GM13976 (cell line): Measurements from ENCODE around the gene LRRN3.
A peak's percentile ranks its signal among the peaks of the same experiment; 100 is the strongest.

ENCODE experiments used
- DNase-seq: peaks from one replicate; pipeline ENCODE4 v3.0.0; 2012; ENCODE audit warnings: low spot score
- in situ Hi-C: fragments of 300-500 bp; cut with MboI; formaldehyde crosslinking; loops from one replicate; pipeline ENCODE4 v1.12.0; 2022; ENCODE audit warnings: low sequenced_read_pairs, mixed read lengths, inconsistent platforms; ENCODE audit not compliant: unreplicated experiment
- TF ChIP-seq, protein P1 (sequence below): IDR thresholded peaks from 2 replicates; pipeline ENCODE4 v1.5.1; 2012; ENCODE audit warnings: borderline replicate concordance, mild to moderate bottlenecking; ENCODE audit not compliant: insufficient read depth; ENCODE audit errors: extremely low read depth, missing control alignments, control extremely low read depth

Gene LRRN3

DNA sequence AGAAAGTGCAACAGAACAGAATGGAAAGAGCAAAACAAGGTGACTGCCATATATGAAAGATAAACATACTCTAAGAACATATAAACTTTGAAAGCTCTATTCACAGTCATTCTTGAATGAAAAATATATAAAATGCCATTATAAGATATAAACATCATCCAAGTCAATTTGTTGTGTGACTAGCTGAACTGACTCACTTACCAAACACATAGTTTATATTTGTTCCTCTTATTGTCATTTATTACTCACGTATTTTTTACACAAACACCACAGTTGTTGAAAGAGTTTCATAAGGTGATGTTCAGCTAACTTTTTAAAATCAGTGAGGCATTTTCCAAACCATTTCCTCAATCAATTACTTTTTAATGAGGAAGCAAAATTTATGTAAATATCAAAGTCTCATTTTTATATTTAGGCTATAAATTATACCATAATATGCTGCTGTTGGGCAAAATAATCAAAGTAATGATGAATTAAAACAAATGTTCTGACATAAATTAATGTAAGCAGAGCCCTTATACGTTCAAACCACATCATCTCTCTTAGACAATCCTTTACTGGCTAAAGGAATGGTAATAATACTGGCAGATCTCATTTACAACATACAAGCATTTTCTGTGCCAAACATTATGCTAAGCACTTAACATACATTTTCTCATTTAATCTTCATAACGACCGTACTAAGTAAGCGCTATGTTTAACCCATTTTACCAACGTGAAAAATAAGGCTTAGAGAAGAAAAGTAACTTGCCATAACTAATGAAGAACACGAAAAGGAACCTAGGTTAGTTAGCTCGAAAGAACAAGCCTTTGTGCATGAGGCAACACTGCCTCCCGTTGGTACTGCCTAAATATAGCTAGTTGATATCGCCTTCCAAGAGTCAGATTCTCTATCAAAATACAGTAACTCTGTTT is 7.3 kb downstream of the LRRN3 start:
- in situ Hi-C loops, result loop anchor here (25.0 kb wide), 3 partner anchors 389 to 639 kb away; no protein-coding TSS in a partner anchor
- TF ChIP-seq, protein P1, sequence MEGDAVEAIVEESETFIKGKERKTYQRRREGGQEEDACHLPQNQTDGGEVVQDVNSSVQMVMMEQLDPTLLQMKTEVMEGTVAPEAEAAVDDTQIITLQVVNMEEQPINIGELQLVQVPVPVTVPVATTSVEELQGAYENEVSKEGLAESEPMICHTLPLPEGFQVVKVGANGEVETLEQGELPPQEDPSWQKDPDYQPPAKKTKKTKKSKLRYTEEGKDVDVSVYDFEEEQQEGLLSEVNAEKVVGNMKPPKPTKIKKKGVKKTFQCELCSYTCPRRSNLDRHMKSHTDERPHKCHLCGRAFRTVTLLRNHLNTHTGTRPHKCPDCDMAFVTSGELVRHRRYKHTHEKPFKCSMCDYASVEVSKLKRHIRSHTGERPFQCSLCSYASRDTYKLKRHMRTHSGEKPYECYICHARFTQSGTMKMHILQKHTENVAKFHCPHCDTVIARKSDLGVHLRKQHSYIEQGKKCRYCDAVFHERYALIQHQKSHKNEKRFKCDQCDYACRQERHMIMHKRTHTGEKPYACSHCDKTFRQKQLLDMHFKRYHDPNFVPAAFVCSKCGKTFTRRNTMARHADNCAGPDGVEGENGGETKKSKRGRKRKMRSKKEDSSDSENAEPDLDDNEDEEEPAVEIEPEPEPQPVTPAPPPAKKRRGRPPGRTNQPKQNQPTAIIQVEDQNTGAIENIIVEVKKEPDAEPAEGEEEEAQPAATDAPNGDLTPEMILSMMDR, result peak; percentile 52
- DNase-seq, result no peak

- TF ChIP-seq, protein P1, result no peak
- in situ Hi-C loops, result loop anchor here (25.0 kb wide), 3 partner anchors 388 to 638 kb away; no protein-coding TSS in a partner anchor
- no peak for DNase-seq
These were observed 8.0 kb downstream of the LRRN3 start for GRCh38 chr7:111098926-111099250.

- TF ChIP-seq, protein P1, result no peak
- in situ Hi-C loops, result no loop called here
- DNase-seq, result no peak
These were observed 11.1 kb downstream of the LRRN3 start for GRCh38 chr7:111101856-111102646.

GRCh38 chr7:111103136-111103535 is 12.2 kb downstream of the LRRN3 start:
- in situ Hi-C loops, result no loop called here
- no peak for DNase-seq
- TF ChIP-seq, protein P1, result no peak

DNA sequence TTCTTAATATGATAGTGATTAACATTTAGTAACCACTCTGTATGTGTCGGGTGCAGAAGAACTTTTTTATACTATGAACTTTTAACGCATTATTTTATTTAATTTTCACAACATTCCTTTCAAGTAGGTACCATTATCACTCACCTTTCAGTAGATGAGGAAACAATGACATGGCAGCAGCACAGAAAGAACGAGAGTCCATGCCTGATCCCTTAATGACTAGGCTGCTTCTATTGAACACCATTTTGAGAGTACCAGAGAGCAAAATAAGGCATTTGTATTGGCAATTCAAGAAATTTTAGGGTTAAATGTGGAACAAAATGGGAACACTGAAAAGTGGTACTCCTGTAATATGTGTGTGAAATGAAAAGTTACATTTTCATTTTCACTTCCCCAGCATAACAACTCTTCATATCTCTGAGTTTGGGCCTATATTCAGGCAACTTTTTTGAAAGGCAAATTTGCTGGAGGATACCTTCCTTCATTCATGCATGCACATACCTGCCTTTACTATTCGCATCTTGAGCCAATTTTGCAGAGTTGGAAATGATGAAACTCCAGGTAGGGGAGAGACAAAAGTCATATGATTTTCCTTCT is 12.8 kb downstream of the LRRN3 start:
- TF ChIP-seq, protein P1, result no peak
- in situ Hi-C loops, result no loop called here
- DNase-seq, result no peak

GRCh38 chr7:111104710-111105109 is 13.8 kb downstream of the LRRN3 start:
- in situ Hi-C loops, result no loop called here
- DNase-seq, result no peak
- TF ChIP-seq, protein P1, result no peak
